ENCODE measurements around the gene RPS15A. TPM values are rescaled to one million over a fixed set of nuclear protein-coding genes. Genes with fewer than 3 reads are reported as not detected.

The RPS15A gene
- total RNA-seq, 1 experiment from 2014 or later, result 1,977 TPM

DNA sequence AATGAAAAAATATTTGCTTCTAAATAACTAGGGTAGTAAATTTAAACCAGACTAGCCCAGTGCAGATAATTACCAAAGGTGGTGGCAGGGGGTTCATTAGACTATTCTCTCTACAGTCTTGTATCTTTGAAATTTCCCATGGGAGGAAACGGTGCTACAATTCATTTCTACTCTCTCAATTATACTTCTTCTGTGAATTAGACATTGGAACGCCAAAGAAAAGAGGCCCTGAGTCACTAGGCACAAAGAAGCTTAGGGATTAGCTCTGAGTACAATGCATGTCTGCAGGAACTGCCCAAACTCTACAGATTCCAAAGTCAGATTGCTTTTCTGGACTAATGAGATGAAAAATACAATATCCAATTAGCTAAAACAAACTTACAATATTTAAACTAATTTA, 41.9 kb upstream of the RPS15A start:
- no peaks in the 10 kb centered on the region; the same call in 1 of the 2 replicates for H3K9me3 ChIP-seq (ENCODE audit: insufficient read depth, low read depth)
- POLR2A ChIA-PET (ENCODE audit: unreplicated experiment), result no interaction called here
- no peaks in the 10 kb centered on the region for H3K79me2 ChIP-seq (ENCODE audit: low read depth)
- no peaks in the 10 kb centered on the region for H3K27me3 ChIP-seq (ENCODE audit: insufficient read depth, low read depth)
- DNase-seq, result no peak
- BruUV-seq (replicated peaks), result no TSS peak
- no peak overlapping the region for H3K4me3 ChIP-seq
- peaks cover 72% of the 10 kb centered on the region for H3K36me3 ChIP-seq (ENCODE audit: low read depth)
- CTCF ChIA-PET, result interaction anchor here (0.7 kb wide), 1 partner anchor 41 kb away, joined by 5 read pairs; no protein-coding TSS in a partner anchor
- peaks cover 27% of the 10 kb centered on the region for H3F3A ChIP-seq (ENCODE audit: insufficient read depth, low read depth)
- TF ChIP-seq, protein P1, sequence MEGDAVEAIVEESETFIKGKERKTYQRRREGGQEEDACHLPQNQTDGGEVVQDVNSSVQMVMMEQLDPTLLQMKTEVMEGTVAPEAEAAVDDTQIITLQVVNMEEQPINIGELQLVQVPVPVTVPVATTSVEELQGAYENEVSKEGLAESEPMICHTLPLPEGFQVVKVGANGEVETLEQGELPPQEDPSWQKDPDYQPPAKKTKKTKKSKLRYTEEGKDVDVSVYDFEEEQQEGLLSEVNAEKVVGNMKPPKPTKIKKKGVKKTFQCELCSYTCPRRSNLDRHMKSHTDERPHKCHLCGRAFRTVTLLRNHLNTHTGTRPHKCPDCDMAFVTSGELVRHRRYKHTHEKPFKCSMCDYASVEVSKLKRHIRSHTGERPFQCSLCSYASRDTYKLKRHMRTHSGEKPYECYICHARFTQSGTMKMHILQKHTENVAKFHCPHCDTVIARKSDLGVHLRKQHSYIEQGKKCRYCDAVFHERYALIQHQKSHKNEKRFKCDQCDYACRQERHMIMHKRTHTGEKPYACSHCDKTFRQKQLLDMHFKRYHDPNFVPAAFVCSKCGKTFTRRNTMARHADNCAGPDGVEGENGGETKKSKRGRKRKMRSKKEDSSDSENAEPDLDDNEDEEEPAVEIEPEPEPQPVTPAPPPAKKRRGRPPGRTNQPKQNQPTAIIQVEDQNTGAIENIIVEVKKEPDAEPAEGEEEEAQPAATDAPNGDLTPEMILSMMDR (conservative IDR thresholded peaks at IDR 0.05), result no peak
- TF ChIP-seq EZH2 (IDR thresholded peaks at IDR 0.05; ENCODE audit: low read depth), result no peak
- H3K27ac ChIP-seq, result no peak overlapping the region
- intact Hi-C loops (cut with micrococcal nuclease; ENCODE audit: unreplicated experiment), result loop anchor here (10.0 kb wide), 1 partner anchor 53 kb away; no protein-coding TSS in a partner anchor
- H3K4me2 ChIP-seq, result no peak overlapping the region
- no peaks in the 10 kb centered on the region for H3K9me2 ChIP-seq (ENCODE audit: insufficient read depth)
- peaks cover 3% of the 10 kb centered on the region; the same call in 1 of the 2 replicates for H4K20me1 ChIP-seq (ENCODE audit: insufficient read depth)
- H3K4me1 ChIP-seq (replicated peaks; ENCODE audit: insufficient read depth), result no peaks in the 10 kb centered on the region
- H2AFZ ChIP-seq, result no peak overlapping the region

DNA sequence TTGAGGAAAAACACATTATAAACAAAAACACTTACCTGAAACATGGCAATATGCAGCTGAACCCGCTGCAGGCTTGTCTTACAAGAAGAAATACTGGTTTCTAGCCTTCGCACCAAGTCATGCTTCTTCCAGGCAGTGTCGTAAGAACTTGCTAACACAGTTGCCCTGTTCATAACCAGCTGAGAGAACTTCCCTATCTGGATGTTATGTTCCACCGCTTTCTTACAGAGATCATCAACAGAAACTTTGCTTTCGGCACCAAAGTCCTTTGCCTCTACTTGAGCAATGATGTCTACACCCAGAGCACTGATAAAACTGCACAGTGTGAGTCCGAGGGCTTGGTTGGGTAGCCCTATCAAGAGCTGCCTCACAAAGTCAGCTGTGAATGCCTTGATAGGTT, 39.1 kb upstream of the RPS15A start:
- H3K9me3 ChIP-seq (ENCODE audit: insufficient read depth, low read depth), result no peaks in the 10 kb centered on the region
- H3K9me2 ChIP-seq (ENCODE audit: insufficient read depth), result no peaks in the 10 kb centered on the region
- H4K20me1 ChIP-seq (ENCODE audit: insufficient read depth), result peaks cover 3% of the 10 kb centered on the region; the same call in 1 of the 2 replicates
- no peaks in the 10 kb centered on the region for H3K27me3 ChIP-seq (ENCODE audit: insufficient read depth, low read depth)
- no peaks in the 10 kb centered on the region for H3K79me2 ChIP-seq (ENCODE audit: low read depth)
- intact Hi-C loops (cut with micrococcal nuclease; ENCODE audit: unreplicated experiment), result no loop called here
- POLR2A ChIA-PET (ENCODE audit: unreplicated experiment), result interaction anchor here (0.6 kb wide), 1 partner anchor 26 kb away, joined by 4 read pairs; no protein-coding TSS in a partner anchor
- no peak overlapping the region for H3K27ac ChIP-seq
- no peak for TF ChIP-seq EZH2 (IDR thresholded peaks at IDR 0.05; ENCODE audit: low read depth)
- TF ChIP-seq, protein P1 (conservative IDR thresholded peaks at IDR 0.05), result no peak
- H3K4me1 ChIP-seq (replicated peaks; ENCODE audit: insufficient read depth), result no peaks in the 10 kb centered on the region
- no peak for DNase-seq
- no TSS peak for BruUV-seq (replicated peaks)
- no peak overlapping the region for H2AFZ ChIP-seq
- CTCF ChIA-PET, result no interaction called here
- no peak overlapping the region for H3K4me3 ChIP-seq
- peaks cover 23% of the 10 kb centered on the region for H3F3A ChIP-seq (ENCODE audit: insufficient read depth, low read depth)
- H3K4me2 ChIP-seq, result no peak overlapping the region
- peaks cover 52% of the 10 kb centered on the region for H3K36me3 ChIP-seq (ENCODE audit: low read depth)

DNA sequence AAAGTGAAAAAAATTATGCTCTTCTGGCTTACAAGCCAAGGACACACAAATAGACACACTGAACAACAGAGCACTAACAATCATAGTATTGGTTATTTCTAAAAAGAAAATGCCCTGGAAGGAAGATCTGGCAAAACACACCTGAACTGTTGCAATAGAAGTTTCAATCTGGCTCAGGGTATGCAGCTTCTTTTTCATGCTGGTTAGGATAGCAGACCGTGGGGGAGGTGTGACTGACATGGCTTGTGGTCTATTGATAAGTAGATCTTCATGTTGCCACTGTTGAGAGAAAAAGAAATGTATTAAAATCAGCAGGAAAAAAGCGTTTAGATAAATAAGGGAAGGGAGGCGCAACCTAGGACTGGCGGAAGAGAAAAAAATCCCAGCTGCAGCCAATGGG, 37.8 kb upstream of the RPS15A start:
- no peak overlapping the region for H3K4me2 ChIP-seq
- peaks cover 40% of the 10 kb centered on the region for H3K36me3 ChIP-seq (ENCODE audit: low read depth)
- H3K4me1 ChIP-seq (replicated peaks; ENCODE audit: insufficient read depth), result no peaks in the 10 kb centered on the region
- TF ChIP-seq EZH2 (IDR thresholded peaks at IDR 0.05; ENCODE audit: low read depth), result no peak
- TF ChIP-seq, protein P1 (conservative IDR thresholded peaks at IDR 0.05), result no peak
- no peak overlapping the region for H2AFZ ChIP-seq
- BruUV-seq (replicated peaks), result no TSS peak
- no peak overlapping the region for H3K4me3 ChIP-seq
- peaks cover 3% of the 10 kb centered on the region; the same call in 1 of the 2 replicates for H4K20me1 ChIP-seq (ENCODE audit: insufficient read depth)
- POLR2A ChIA-PET (ENCODE audit: unreplicated experiment), result no interaction called here
- DNase-seq, result no peak
- H3K79me2 ChIP-seq (ENCODE audit: low read depth), result no peaks in the 10 kb centered on the region
- intact Hi-C loops (cut with micrococcal nuclease; ENCODE audit: unreplicated experiment), result no loop called here
- peaks cover 12% of the 10 kb centered on the region for H3F3A ChIP-seq (ENCODE audit: insufficient read depth, low read depth)
- H3K27me3 ChIP-seq (ENCODE audit: insufficient read depth, low read depth), result no peaks in the 10 kb centered on the region
- H3K9me3 ChIP-seq (ENCODE audit: insufficient read depth, low read depth), result no peaks in the 10 kb centered on the region
- H3K27ac ChIP-seq, result no peak overlapping the region
- no peaks in the 10 kb centered on the region for H3K9me2 ChIP-seq (ENCODE audit: insufficient read depth)
- CTCF ChIA-PET, result no interaction called here

All from PC-9 (cell line).